ENCODE measurements around the gene NAV2. TPM values are rescaled to one million over a fixed set of nuclear protein-coding genes. Genes with fewer than 3 reads are reported as not detected.

The NAV2 gene
- total RNA-seq, 1 experiment from 2014 or later = 2.1 TPM

DNA sequence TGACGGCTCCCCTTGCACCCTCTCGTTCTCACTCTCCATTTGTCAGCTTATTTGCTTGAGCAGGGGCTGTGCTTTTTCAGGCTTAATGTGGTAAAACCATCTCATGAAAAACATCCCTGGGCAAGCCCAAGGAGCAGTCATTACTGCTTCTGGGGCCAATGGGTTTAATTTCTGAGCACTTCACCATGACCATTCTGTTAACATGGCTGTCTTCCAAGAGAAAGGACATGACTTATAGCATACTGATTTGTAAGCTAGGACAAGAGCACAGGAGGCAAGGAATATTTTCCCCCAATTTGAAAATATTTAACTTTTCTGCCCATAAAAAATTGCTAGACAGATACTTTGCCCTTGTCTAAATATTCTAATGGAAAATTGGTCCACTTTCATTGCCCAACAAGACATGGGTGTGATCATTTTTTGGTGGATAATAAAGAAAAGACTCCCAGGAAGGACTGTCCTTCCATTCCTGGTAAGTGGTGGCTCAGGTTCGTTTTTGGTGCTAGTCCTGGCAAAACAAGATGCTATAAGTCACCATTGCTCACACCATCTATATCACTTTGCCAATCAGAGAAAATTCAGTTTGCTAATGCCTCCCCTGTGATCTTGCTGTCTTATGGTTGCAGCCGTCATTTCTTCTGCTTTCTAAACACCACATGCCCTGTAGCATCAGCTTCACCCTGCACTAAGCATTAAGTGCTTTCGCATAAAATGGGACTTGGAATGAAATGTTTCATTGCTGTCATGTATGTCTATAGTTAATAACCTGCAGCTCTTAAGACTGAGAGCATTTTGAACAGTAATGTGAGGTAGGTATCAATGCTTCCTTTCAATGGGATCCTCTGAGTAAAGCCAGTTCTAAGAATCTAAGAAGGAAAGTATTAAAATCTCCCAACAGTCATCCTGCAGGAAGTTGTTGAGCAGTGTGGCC is 339.1 kb downstream of the NAV2 start (continued):
- TF ChIP-seq, protein P1, sequence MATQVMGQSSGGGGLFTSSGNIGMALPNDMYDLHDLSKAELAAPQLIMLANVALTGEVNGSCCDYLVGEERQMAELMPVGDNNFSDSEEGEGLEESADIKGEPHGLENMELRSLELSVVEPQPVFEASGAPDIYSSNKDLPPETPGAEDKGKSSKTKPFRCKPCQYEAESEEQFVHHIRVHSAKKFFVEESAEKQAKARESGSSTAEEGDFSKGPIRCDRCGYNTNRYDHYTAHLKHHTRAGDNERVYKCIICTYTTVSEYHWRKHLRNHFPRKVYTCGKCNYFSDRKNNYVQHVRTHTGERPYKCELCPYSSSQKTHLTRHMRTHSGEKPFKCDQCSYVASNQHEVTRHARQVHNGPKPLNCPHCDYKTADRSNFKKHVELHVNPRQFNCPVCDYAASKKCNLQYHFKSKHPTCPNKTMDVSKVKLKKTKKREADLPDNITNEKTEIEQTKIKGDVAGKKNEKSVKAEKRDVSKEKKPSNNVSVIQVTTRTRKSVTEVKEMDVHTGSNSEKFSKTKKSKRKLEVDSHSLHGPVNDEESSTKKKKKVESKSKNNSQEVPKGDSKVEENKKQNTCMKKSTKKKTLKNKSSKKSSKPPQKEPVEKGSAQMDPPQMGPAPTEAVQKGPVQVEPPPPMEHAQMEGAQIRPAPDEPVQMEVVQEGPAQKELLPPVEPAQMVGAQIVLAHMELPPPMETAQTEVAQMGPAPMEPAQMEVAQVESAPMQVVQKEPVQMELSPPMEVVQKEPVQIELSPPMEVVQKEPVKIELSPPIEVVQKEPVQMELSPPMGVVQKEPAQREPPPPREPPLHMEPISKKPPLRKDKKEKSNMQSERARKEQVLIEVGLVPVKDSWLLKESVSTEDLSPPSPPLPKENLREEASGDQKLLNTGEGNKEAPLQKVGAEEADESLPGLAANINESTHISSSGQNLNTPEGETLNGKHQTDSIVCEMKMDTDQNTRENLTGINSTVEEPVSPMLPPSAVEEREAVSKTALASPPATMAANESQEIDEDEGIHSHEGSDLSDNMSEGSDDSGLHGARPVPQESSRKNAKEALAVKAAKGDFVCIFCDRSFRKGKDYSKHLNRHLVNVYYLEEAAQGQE (IDR thresholded peaks at IDR 0.05; ENCODE audit: low read depth) = no peak
- TF ChIP-seq EZH2 (IDR thresholded peaks at IDR 0.05) = no peak
- TF ChIP-seq SIN3A (IDR thresholded peaks at IDR 0.05; ENCODE audit: low read depth) = no peak
- TF ChIP-seq, protein P2, sequence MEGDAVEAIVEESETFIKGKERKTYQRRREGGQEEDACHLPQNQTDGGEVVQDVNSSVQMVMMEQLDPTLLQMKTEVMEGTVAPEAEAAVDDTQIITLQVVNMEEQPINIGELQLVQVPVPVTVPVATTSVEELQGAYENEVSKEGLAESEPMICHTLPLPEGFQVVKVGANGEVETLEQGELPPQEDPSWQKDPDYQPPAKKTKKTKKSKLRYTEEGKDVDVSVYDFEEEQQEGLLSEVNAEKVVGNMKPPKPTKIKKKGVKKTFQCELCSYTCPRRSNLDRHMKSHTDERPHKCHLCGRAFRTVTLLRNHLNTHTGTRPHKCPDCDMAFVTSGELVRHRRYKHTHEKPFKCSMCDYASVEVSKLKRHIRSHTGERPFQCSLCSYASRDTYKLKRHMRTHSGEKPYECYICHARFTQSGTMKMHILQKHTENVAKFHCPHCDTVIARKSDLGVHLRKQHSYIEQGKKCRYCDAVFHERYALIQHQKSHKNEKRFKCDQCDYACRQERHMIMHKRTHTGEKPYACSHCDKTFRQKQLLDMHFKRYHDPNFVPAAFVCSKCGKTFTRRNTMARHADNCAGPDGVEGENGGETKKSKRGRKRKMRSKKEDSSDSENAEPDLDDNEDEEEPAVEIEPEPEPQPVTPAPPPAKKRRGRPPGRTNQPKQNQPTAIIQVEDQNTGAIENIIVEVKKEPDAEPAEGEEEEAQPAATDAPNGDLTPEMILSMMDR (IDR thresholded peaks at IDR 0.05 in 2 of 3, conservative IDR thresholded peaks at IDR 0.05 in 1 of 3; ENCODE audit: borderline replicate concordance in 1 of 3, insufficient read depth in 1 of 3, low read depth in 2 of 3, low read length in 2 of 3) = no peak
- TF ChIP-seq POLR2AphosphoS5 (IDR thresholded peaks at IDR 0.05; ENCODE audit: low read depth, low read length) = no peak

DNA sequence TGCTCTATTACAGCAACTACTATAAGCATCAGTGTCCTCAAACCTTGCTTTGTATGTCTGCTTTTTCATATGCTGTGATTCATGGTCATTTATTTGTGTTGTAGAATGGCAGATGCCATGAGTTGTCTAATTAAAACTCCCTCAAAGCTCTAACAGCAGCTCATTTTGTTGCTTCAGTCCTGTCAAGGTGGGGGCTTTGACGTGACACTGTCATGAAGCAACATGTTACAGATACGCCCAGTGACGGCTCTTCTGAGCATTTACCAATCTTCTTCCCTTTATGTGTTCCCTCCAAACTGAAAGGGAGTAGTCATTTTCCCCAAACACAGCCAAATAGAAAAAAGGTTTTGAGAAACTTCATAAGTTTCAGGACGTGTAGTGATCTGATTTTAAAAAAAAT is 340.9 kb downstream of the NAV2 start:
- Histone ChIP-seq H3K36me3 (ENCODE audit: control insufficient read depth in 1 of 2, insufficient read depth in 2 of 2, low read length in 2 of 2) (no peaks in the 10 kb centered on the region), H4K20me1 (ENCODE audit: insufficient read depth) (no peaks in the 10 kb centered on the region), H3K9me3 (ENCODE audit: control insufficient read depth in 1 of 2, insufficient read depth in 1 of 2, low read depth in 1 of 2, low read length in 2 of 2) (no peaks in the 10 kb centered on the region), H3K27me3 (ENCODE audit: insufficient read depth, low read length) (no peaks in the 10 kb centered on the region), H3K79me2 (ENCODE audit: insufficient read depth, low read length) (no peaks in the 10 kb centered on the region), H3K4me3 (replicated peaks in 1 of 2; ENCODE audit: low read depth in 1 of 2, low read length in 2 of 2) (no peak overlapping the region), H3K9me2 (ENCODE audit: insufficient read depth) (no peaks in the 10 kb centered on the region), H2AFZ (ENCODE audit: low read depth, low read length, poor library complexity, severe bottlenecking) (no peak overlapping the region), H3K4me1 (ENCODE audit: control insufficient read depth in 1 of 2, insufficient read depth in 2 of 2, low read length in 2 of 2) (no peaks in the 10 kb centered on the region), H3K4me2 (ENCODE audit: low read length) (no peak overlapping the region), H3K27ac (ENCODE audit: low read depth, low read length) (no peak overlapping the region), H3K9ac (ENCODE audit: low read length) (no peak overlapping the region)
- intact Hi-C loops (cut with micrococcal nuclease) = no loop called here
- ATAC-seq (no peak), DNase-seq (ENCODE audit: low read depth, low spot score) (no peak)
- RAD21 ChIA-PET (ENCODE audit: low non-redundant PET in 1 of 2, low total read pairs in 2 of 2, uncharacterized antibody in 2 of 2, unreplicated experiment in 2 of 2) = no interaction called here
- CTCF ChIA-PET = no interaction called here
- POLR2A ChIA-PET = no interaction called here
- no TSS peak for BruUV-seq (replicated peaks)
- TF ChIP-seq SP1 (IDR thresholded peaks at IDR 0.05; ENCODE audit: low read depth) = no peak
- TF ChIP-seq FOSL1 (IDR thresholded peaks at IDR 0.05; ENCODE audit: low read depth) = no peak
- no peak for TF ChIP-seq ELF1 (IDR thresholded peaks at IDR 0.05; ENCODE audit: borderline replicate concordance, low read depth)
- TF ChIP-seq, protein P1 (IDR thresholded peaks at IDR 0.05; ENCODE audit: low read depth) = no peak
- no peak for TF ChIP-seq SIN3A (IDR thresholded peaks at IDR 0.05; ENCODE audit: low read depth)
- TF ChIP-seq ZNF274 (IDR thresholded peaks at IDR 0.05; ENCODE audit: low read depth, low read length) = no peak
- TF ChIP-seq, protein P3, sequence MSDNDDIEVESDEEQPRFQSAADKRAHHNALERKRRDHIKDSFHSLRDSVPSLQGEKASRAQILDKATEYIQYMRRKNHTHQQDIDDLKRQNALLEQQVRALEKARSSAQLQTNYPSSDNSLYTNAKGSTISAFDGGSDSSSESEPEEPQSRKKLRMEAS (IDR thresholded peaks at IDR 0.05) = no peak
- TF ChIP-seq EGR1 (IDR thresholded peaks at IDR 0.05; ENCODE audit: low read depth) = no peak

All from HCT116 (cell line).